Activated naive CD4-positive, alpha-beta T cell treated with anti-CD3 and anti-CD28 coated beads, Interleukin-2, amount 50 U/mL, for 24 hours (primary cell): Measurements from ENCODE around the gene SIT1.

Experiments used
- H3K27ac Mint-ChIP-seq: one replicate; pipeline ENCODE4 v1.8.0; 2021; ENCODE audit warnings: mild to moderate bottlenecking, mixed read lengths
- H3K27me3 Mint-ChIP-seq: one replicate; pipeline ENCODE4 v1.8.0; 2021; ENCODE audit warnings: mixed read lengths
- H3K36me3 Mint-ChIP-seq: one replicate; pipeline ENCODE4 v1.8.0; 2021; ENCODE audit warnings: mixed read lengths
- H3K4me1 Mint-ChIP-seq: one replicate; pipeline ENCODE4 v1.8.0; 2021; ENCODE audit warnings: mixed read lengths
- H3K4me3 Mint-ChIP-seq: one replicate; pipeline ENCODE4 v1.8.0; 2021; ENCODE audit warnings: mild to moderate bottlenecking, mixed read lengths
- H3K9me3 Mint-ChIP-seq: one replicate; pipeline ENCODE4 v1.8.0; 2021; ENCODE audit warnings: mixed read lengths

Gene SIT1

GRCh38 chr9:35650341-35651158, at the start of gene SIT1:
TSS of gene SIT1 (minus strand) at chr9:35650931. CDS start at chr9:35650853, 78 bp downstream.
- Mint-ChIP-seq H3K27ac (peak within 1 kb of the TSS; percentile 86), H3K36me3 (no peaks in the 10 kb centered on the region), H3K9me3 (no peaks in the 10 kb centered on the region), H3K4me3 (peak within 1 kb of the TSS; percentile 85), H3K27me3 (no peaks in the 10 kb centered on the region), H3K4me1 (peaks cover 53% of the 10 kb centered on the region)

GRCh38 chr9:35700031-35700430, 49.3 kb upstream of the SIT1 start:
- Mint-ChIP-seq H3K36me3 (peaks cover 13% of the 10 kb centered on the region), H3K27me3 (no peaks in the 10 kb centered on the region), H3K27ac (no peak overlapping the region), H3K4me1 (peaks cover 8% of the 10 kb centered on the region), H3K9me3 (no peaks in the 10 kb centered on the region), H3K4me3 (no peak overlapping the region)

DNA sequence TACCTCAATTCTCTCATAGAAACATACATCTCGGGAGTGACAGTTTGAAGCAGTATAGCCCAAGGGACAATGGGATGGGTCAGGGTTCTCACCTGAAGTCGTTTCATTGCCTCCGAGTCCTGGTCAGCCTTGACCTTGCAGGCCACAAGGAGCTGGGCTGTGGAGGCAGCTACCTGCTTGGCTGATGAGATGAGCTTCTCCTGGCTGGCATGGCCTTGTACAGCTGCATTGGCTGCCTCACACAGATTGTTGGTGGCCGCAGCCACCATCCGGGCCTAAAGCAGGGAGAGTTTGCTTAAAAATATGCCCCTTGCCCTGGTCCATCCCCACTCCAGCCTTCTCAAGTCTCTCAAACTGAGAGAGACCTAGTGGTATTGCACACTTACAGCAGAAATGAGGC, 47.5 kb upstream of the SIT1 start:
- Mint-ChIP-seq H3K36me3 (peaks cover 10% of the 10 kb centered on the region), H3K27me3 (no peaks in the 10 kb centered on the region), H3K4me3 (no peak overlapping the region), H3K27ac (no peak overlapping the region), H3K9me3 (no peaks in the 10 kb centered on the region), H3K4me1 (peaks cover 8% of the 10 kb centered on the region)

- no peak overlapping the region for H3K27ac Mint-ChIP-seq
- no peaks in the 10 kb centered on the region for H3K27me3 Mint-ChIP-seq
- H3K4me3 Mint-ChIP-seq = no peak overlapping the region
- peaks cover 10% of the 10 kb centered on the region for H3K36me3 Mint-ChIP-seq
- H3K9me3 Mint-ChIP-seq = no peaks in the 10 kb centered on the region
- H3K4me1 Mint-ChIP-seq = peaks cover 8% of the 10 kb centered on the region
These were observed 46.8 kb upstream of the SIT1 start for GRCh38 chr9:35697486-35697885.

GRCh38 chr9:35696520-35697215, 45.9 kb upstream of the SIT1 start:
- Mint-ChIP-seq H3K4me1 (peaks cover 13% of the 10 kb centered on the region), H3K36me3 (peaks cover 10% of the 10 kb centered on the region), H3K27me3 (no peaks in the 10 kb centered on the region), H3K27ac (peak overlapping the region; percentile 46), H3K9me3 (no peaks in the 10 kb centered on the region), H3K4me3 (no peak overlapping the region)

GRCh38 chr9:35695943-35696401, 45.2 kb upstream of the SIT1 start:
- H3K9me3 Mint-ChIP-seq = no peaks in the 10 kb centered on the region
- peak overlapping the region; percentile 46 for H3K27ac Mint-ChIP-seq
- no peaks in the 10 kb centered on the region for H3K27me3 Mint-ChIP-seq
- peaks cover 10% of the 10 kb centered on the region for H3K36me3 Mint-ChIP-seq
- peaks cover 18% of the 10 kb centered on the region for H3K4me1 Mint-ChIP-seq
- H3K4me3 Mint-ChIP-seq = no peak overlapping the region

- peaks cover 34% of the 10 kb centered on the region for H3K4me1 Mint-ChIP-seq
- H3K27me3 Mint-ChIP-seq = no peaks in the 10 kb centered on the region
- peak overlapping the region; percentile 69 for H3K27ac Mint-ChIP-seq
- H3K4me3 Mint-ChIP-seq = peak overlapping the region; percentile 86
- H3K36me3 Mint-ChIP-seq = peaks cover 4% of the 10 kb centered on the region
- H3K9me3 Mint-ChIP-seq = no peaks in the 10 kb centered on the region
These were observed 41.1 kb upstream of the SIT1 start for GRCh38 chr9:35691757-35692301.

GRCh38 chr9:35691334-35691650, 40.6 kb upstream of the SIT1 start:
- Mint-ChIP-seq H3K36me3 (no peaks in the 10 kb centered on the region), H3K4me1 (peaks cover 29% of the 10 kb centered on the region), H3K9me3 (no peaks in the 10 kb centered on the region), H3K27me3 (no peaks in the 10 kb centered on the region), H3K4me3 (peak overlapping the region; percentile 86), H3K27ac (peak overlapping the region; percentile 87)

- H3K4me1 Mint-ChIP-seq = peaks cover 28% of the 10 kb centered on the region
- H3K27me3 Mint-ChIP-seq = no peaks in the 10 kb centered on the region
- H3K9me3 Mint-ChIP-seq = no peaks in the 10 kb centered on the region
- peak overlapping the region; percentile 86 for H3K4me3 Mint-ChIP-seq
- H3K27ac Mint-ChIP-seq = no peak overlapping the region
- H3K36me3 Mint-ChIP-seq = no peaks in the 10 kb centered on the region
These were observed 40.0 kb upstream of the SIT1 start for GRCh38 chr9:35690614-35691333.

DNA sequence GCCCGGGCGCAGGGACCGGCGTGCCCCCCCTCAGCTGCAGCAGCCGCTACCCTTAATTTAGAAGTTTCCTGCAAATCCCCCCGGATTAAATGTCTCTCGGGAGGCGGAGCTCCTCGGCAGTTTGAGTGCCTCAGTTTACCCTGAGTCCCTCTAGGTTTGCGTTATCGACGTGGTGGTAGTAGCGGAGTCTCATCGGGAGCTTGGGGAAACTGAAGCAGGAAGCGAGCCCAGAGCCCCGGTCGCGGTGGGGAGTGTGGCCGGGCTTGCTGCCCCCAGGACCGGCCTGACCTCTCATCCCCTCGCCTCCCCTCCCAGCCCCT, 39.5 kb upstream of the SIT1 start:
- Mint-ChIP-seq H3K27me3 (no peaks in the 10 kb centered on the region), H3K4me1 (peaks cover 28% of the 10 kb centered on the region), H3K9me3 (no peaks in the 10 kb centered on the region), H3K36me3 (no peaks in the 10 kb centered on the region), H3K4me3 (peak overlapping the region; percentile 76), H3K27ac (peak overlapping the region; percentile 74)

DNA sequence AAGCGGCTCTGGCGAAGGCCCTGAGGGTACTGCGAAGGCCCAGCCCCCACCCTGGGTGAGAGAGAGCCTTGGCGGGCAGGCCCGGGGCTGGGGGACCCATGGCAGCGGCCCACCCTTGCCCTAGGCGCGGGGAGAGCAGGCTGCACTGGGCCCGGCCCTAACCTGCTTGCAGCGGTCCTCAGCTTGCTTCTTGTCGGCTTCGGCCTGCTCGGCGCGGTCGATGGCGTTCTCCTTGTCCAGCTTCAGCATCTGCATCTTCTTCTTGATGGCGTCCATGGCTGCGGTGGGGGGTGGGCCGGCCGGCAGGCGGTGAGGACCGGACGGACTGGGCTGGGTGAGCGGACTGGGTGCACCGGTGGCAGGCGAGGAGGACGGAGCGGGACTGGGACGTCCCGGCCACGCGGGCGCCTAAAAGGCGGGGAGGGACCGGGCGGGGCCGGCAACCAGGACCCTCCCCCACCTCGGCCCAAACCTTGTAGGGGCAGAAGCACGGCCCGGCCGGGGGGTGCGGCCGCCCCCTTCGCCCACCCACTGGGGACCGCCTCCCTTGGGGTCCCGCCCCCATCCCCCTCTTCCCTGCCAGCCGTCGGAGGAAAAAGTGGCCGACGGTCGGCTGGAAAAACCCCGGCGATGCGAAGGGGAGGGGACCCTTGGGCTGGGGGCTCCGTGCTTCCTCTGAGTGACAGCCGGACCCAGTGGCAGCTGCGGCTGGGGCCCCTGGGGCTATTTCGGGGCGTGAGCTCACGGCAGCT, 39.0 kb upstream of the SIT1 start, which contains the start of gene TPM2:
TPM2 (minus strand) TSS at position 384 of the 752 bp plus-strand sequence; CDS start at position 276, 108 bp downstream.
- Mint-ChIP-seq H3K27ac (peak within 1 kb of the TSS; percentile 74), H3K4me1 (peaks cover 28% of the 10 kb centered on the region), H3K36me3 (no peaks in the 10 kb centered on the region), H3K4me3 (peak within 1 kb of the TSS; percentile 86), H3K9me3 (no peaks in the 10 kb centered on the region), H3K27me3 (no peaks in the 10 kb centered on the region)

GRCh38 chr9:35688558-35689541, 38.1 kb upstream of the SIT1 start:
- no peaks in the 10 kb centered on the region for H3K27me3 Mint-ChIP-seq
- peak overlapping the region; percentile 35 for H3K4me3 Mint-ChIP-seq
- peaks cover 28% of the 10 kb centered on the region for H3K4me1 Mint-ChIP-seq
- no peaks in the 10 kb centered on the region for H3K36me3 Mint-ChIP-seq
- peak overlapping the region; percentile 74 for H3K27ac Mint-ChIP-seq
- H3K9me3 Mint-ChIP-seq = no peaks in the 10 kb centered on the region

GRCh38 chr9:35687972-35688557, 37.3 kb upstream of the SIT1 start:
- Mint-ChIP-seq H3K4me1 (peaks cover 28% of the 10 kb centered on the region), H3K9me3 (no peaks in the 10 kb centered on the region), H3K27me3 (no peaks in the 10 kb centered on the region), H3K27ac (no peak overlapping the region), H3K4me3 (no peak overlapping the region), H3K36me3 (no peaks in the 10 kb centered on the region)

- H3K9me3 Mint-ChIP-seq = no peaks in the 10 kb centered on the region
- H3K27ac Mint-ChIP-seq = no peak overlapping the region
- peaks cover 28% of the 10 kb centered on the region for H3K4me1 Mint-ChIP-seq
- no peaks in the 10 kb centered on the region for H3K36me3 Mint-ChIP-seq
- H3K27me3 Mint-ChIP-seq = no peaks in the 10 kb centered on the region
- H3K4me3 Mint-ChIP-seq = no peak overlapping the region
These were observed 36.6 kb upstream of the SIT1 start for GRCh38 chr9:35687306-35687705.
